ENCODE data around the gene CASP8AP2.
"Not testable (repeated sequence)": the region's sequence is repeated elsewhere in the genome, so short reads cannot be mapped to it uniquely, and the experiment has no call there.

CASP8AP2 gene

DNA sequence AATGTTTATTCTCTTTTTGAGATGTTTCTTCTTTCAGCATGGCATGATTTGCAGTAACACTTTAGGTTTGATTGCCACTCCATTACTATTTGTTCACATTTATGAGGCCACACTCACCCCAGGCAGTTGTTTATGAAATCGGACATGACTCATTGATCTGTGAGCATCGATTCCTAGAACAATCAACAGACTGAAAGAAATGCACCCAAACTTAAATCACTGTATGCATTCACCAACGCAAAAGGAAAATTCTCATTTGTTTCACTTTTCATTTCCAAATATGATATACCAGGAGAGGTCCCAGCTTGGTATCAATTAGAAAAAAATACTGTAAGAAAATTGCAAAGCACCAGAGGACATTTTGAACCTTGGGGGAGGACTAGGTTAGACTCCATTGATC lies 59.2 kb downstream of the CASP8AP2 start:
- H3K36me3 Mint-ChIP-seq: no peaks in the 10 kb centered on the region
- no peak overlapping the region for H3K27ac Mint-ChIP-seq
- peaks cover 3% of the 10 kb centered on the region for H3K4me1 Mint-ChIP-seq (ENCODE audit: low read depth)
- no peak overlapping the region for H3K4me3 Mint-ChIP-seq
- no peaks in the 10 kb centered on the region for H3K9me3 Mint-ChIP-seq (ENCODE audit: low read depth)
- H3K27me3 Mint-ChIP-seq: peaks cover 17% of the 10 kb centered on the region

DNA sequence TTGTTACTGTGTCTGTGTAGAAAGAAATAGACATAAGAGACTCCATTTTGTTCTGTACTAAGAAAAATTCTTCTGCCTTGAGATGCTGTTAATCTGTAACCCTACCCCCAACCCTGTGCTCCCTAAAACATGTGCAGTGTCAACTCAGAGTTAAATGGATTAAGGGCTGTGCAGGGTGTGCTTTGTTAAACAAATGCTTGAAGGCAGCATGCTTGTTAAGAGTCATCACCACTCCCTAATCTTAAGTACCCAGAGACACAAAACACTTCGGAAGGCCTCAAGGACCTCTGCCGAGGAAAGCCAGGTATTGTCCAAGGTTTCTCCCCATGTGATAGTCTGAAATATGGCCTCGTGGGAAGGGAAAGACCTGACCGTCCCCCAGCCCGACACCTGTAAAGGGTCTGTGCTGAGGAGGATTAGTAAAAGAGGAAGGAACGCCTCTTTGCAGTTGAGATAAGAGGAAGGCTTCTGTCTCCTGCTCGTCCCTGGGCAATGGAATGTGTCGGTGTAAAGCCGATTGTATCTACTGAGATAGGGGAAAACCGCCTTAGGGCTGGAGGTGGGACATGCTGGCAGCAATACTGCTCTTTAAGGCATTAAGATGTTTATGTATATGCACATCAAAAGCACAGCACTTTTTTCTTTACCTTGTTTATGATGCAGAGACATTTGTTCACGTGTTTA lies 61.3 kb downstream of the CASP8AP2 start:
- peaks cover 25% of the 10 kb centered on the region for H3K27me3 Mint-ChIP-seq
- H3K36me3 Mint-ChIP-seq; H3K4me1 Mint-ChIP-seq (ENCODE audit: low read depth); H3K27ac Mint-ChIP-seq; H3K4me3 Mint-ChIP-seq; H3K9me3 Mint-ChIP-seq (ENCODE audit: low read depth): not testable (repeated sequence)

DNA sequence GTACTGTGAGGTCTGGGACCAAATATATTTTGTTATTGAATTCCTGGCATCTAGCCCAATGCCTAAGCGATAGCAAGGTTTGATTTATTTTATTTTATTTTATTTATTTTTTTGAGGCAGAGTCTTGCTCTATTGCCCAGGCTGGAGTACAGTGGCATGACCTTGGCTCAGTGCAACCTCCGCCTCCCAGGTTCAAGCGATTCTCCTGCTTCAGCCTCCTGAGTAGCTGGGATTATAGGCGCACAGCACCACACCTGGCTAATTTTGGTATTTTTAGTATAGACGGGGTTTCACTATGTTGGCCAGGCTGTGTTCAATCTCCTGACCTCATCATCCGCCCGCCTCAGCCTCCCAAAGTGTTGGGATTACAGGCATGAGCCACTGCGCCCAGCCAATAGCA lies 62.9 kb downstream of the CASP8AP2 start:
- H3K4me3 Mint-ChIP-seq; H3K9me3 Mint-ChIP-seq (ENCODE audit: low read depth); H3K4me1 Mint-ChIP-seq (ENCODE audit: low read depth); H3K27ac Mint-ChIP-seq; H3K36me3 Mint-ChIP-seq: not testable (repeated sequence)
- peaks cover 29% of the 10 kb centered on the region for H3K27me3 Mint-ChIP-seq

DNA sequence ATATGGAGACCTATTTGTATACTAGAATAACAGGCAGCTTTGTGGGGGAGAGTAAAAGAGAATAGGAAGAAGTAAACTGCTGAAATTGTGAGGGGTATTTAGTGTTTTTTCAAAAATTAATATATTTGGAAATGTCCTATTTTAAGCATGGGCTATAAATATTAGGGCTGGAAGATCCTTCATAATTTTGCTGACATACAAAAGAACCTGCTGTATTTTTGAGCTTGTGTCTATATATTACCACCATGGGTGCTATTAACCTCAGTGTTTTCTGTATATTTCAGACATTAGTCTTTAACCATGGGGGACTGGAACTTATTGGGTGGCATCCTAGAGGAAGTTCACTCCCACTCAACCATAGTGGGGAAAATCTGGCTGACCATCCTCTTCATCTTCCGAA lies 64.5 kb downstream of the CASP8AP2 start, which contains the start of gene GJA10:
Gene GJA10 (plus strand): TSS at position 301 of the 400 bp plus-strand sequence. CDS start 0 bp downstream, at position 301.
- no peak within 1 kb of the TSS for H3K27ac Mint-ChIP-seq
- no peak within 1 kb of the TSS for H3K4me3 Mint-ChIP-seq
- peaks cover 28% of the 10 kb centered on the region for H3K27me3 Mint-ChIP-seq
- no peaks in the 10 kb centered on the region for H3K36me3 Mint-ChIP-seq
- peaks cover 2% of the 10 kb centered on the region for H3K4me1 Mint-ChIP-seq (ENCODE audit: low read depth)
- no peaks in the 10 kb centered on the region for H3K9me3 Mint-ChIP-seq (ENCODE audit: low read depth)

DNA sequence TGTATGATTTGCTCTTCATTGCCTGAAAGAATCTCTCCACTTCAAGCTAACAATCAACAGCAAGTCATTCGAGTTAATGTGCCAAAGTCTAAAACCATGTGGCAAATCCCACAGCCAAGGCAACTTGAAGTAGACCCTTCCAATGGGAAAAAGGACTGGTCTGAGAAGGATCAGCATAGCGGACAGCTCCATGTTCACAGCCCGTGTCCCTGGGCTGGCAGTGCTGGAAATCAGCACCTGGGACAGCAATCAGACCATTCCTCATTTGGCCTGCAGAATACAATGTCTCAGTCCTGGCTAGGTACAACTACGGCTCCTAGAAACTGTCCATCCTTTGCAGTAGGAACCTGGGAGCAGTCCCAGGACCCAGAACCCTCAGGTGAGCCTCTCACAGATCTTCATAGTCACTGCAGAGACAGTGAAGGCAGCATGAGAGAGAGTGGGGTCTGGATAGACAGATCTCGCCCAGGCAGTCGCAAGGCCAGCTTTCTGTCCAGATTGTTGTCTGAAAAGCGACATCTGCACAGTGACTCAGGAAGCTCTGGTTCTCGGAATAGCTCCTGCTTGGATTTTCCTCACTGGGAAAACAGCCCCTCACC lies 65.7 kb downstream of the CASP8AP2 start:
- Mint-ChIP-seq H3K4me1 (ENCODE audit: low read depth) (peaks cover 2% of the 10 kb centered on the region), H3K36me3 (no peaks in the 10 kb centered on the region), H3K27me3 (peaks cover 29% of the 10 kb centered on the region), H3K27ac (no peak overlapping the region), H3K4me3 (no peak overlapping the region), H3K9me3 (ENCODE audit: low read depth) (no peaks in the 10 kb centered on the region)

DNA sequence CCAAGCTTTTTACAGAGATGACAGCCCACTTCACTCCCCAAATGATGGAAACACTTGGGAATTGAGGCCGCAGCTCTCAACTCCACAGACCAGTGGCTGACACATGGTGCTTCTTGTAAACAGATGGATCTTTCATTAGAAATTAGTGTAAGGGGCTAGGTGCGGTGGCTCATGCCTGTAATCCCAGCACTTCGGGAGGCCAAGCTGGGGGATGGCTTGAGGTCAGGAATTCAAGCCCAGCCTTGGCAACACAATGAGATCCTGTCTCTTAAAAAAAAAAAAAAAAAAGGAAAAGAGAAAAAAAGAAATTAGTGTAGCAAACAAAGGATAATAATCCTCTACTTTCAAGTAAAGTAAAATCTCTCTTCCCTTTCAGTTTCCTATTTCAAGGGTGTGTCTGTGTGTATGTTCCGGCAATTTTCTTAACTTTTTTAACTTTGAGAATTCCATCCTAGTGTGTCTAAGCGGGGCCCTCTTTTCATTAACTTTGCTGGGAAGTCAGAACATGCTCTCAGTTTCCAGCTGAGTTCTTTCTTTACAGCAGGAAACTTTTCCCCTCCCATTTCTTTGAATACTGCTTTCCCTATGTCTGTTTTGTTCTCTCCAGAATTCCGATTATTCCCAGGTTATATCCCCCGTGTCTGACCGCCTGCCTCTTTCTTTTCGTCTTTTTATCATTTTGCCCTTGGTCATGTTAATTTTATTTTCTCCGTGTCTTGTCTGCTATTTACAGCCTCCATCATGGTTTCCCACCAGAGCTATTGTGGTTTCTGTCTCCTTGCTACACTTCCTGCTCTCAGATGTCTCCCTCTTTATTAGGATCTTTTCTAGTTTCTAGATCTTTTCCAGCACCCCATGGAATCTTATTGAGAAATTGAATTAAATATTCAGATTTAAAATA lies 80.6 kb downstream of the CASP8AP2 start:
- not testable (repeated sequence) for H3K9me3 Mint-ChIP-seq (ENCODE audit: low read depth); H3K27me3 Mint-ChIP-seq; H3K4me1 Mint-ChIP-seq (ENCODE audit: low read depth); H3K4me3 Mint-ChIP-seq; H3K27ac Mint-ChIP-seq; H3K36me3 Mint-ChIP-seq

DNA sequence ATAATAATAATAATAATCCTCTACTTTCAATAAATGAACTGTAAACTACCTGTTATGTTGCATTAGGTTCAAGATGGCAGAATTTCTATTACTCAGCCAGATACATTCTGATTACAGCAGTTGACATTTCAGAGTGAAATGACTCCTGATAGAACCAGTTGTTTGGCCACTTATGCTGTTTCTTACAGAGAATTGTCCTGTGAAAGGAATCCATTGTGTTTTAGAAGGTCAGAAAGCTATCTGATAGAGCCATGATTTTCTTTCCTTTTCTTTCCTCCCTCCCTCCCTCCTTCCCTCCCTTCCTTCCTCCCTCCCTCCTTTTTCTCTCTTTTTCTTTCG lies 81.2 kb downstream of the CASP8AP2 start:
- Mint-ChIP-seq H3K36me3 (peaks cover 5% of the 10 kb centered on the region), H3K4me1 (ENCODE audit: low read depth) (peaks cover 9% of the 10 kb centered on the region), H3K9me3 (ENCODE audit: low read depth) (no peaks in the 10 kb centered on the region), H3K27ac (no peak overlapping the region), H3K4me3 (no peak overlapping the region), H3K27me3 (no peaks in the 10 kb centered on the region)

DNA sequence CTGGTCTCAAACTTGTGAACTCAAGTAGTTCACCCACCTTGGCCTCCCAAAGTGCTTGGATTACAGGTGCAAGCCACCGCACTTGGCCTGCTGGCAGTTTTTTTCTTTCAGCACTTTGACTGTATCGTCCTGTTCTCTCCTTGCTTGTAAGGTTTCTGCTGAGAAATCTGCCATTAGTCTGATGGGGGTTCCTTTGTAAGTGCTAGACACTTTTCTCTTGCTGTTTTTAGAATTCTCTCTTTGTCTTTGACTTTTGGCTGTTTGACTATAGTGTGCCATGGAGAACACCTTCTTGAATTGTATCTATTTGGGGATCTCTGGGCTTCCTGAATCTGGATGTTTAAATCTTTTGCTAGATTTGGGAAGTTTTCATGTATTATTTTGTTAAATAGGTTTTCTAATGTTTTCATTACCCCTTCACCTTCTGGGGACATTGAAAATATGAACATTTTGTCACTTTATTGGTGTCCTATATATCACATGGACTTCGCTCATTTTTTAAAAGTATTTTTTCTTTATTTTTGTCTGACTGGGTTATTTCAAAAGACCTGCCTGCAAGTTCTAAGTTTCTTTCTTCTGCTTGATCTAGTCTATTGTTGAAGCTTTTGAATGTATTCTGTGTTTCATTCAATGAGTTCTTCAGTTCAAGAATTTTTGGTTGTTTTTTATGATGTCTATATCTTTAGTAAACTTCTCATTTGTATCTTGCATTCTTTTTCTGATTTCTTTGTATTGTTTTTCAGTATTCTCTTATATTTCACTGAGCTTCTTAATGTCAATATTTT lies 86.6 kb downstream of the CASP8AP2 start:
- H3K4me3 Mint-ChIP-seq: no peak overlapping the region
- H3K27ac Mint-ChIP-seq: no peak overlapping the region
- no peaks in the 10 kb centered on the region for H3K27me3 Mint-ChIP-seq

DNA sequence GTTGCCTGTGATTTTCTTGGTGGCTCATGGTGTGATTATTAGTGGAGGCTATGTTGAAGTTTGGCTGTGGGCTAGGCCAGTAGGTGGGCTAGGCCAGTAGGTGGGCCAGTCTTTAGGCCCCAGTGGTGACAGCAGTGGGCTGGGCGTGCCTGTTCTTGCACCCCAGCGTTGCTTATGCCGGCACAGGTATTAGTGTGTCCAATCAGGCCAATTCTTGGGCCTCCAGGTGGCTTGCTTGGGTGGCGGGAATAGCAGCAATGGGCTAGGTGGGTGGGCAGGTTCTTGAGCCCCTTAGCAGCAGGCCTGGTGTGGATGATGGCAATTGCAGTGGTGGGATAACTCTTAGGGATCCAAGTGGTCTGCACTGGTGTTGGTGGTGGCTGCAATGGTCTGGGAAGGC lies 87.5 kb downstream of the CASP8AP2 start:
- no peak overlapping the region for H3K27ac Mint-ChIP-seq
- H3K36me3 Mint-ChIP-seq: peaks cover 10% of the 10 kb centered on the region
- peaks cover 7% of the 10 kb centered on the region for H3K9me3 Mint-ChIP-seq (ENCODE audit: low read depth)
- H3K27me3 Mint-ChIP-seq: no peaks in the 10 kb centered on the region
- H3K4me1 Mint-ChIP-seq (ENCODE audit: low read depth): peaks cover 5% of the 10 kb centered on the region
- no peak overlapping the region for H3K4me3 Mint-ChIP-seq

More for the DNA sequence above, 86.6 kb downstream of the CASP8AP2 start:
- Mint-ChIP-seq H3K36me3 (peaks cover 10% of the 10 kb centered on the region), H3K9me3 (ENCODE audit: low read depth) (peaks cover 7% of the 10 kb centered on the region), H3K4me1 (ENCODE audit: low read depth) (peaks cover 8% of the 10 kb centered on the region)

DNA sequence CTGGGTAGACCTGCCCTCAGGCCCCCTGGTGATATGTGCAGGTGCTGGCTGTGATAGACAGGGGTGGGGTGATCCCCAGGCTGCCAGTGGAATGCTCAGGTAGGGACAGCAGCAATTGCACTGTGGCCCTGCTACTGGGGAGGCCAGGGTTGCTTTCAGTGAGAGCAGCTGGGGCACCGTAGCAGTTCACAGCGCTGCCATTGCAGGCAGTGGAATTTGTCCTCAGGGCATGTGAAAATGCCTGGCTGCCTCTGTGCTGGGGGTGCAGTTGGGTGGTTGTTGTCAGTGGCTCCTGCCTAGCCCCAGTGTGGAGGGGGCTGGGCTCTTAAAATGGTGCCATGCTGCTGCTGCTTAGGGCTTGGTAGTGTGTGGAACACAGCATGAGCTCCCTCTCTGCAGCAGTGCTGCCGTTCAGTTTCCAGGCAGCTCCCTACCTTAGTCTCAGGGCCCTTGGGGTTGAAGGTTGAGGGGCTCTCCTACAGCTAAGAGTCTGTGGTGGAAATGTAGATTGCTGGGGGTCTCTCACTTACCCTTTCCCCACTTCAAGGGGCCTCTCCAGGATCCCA lies 88.2 kb downstream of the CASP8AP2 start:
- H3K9me3 Mint-ChIP-seq (ENCODE audit: low read depth): peaks cover 7% of the 10 kb centered on the region
- H3K4me3 Mint-ChIP-seq: no peak overlapping the region
- H3K27me3 Mint-ChIP-seq: no peaks in the 10 kb centered on the region
- H3K36me3 Mint-ChIP-seq: peaks cover 10% of the 10 kb centered on the region
- peaks cover 5% of the 10 kb centered on the region for H3K4me1 Mint-ChIP-seq (ENCODE audit: low read depth)
- H3K27ac Mint-ChIP-seq: no peak overlapping the region
